ENCODE results near the gene USP25. TPM values are rescaled to one million over a fixed set of nuclear protein-coding genes. Genes with fewer than 3 reads are reported as not detected.

Gene USP25
- total RNA-seq, 1 experiment from 2014 or later = 33.6 TPM

- H3K4me1 ChIP-seq (ENCODE audit: control insufficient read depth in 1 of 2, insufficient read depth in 2 of 2, low read length in 2 of 2) = no peaks in the 10 kb centered on the region
- RAD21 ChIA-PET (ENCODE audit: low non-redundant PET in 1 of 2, low total read pairs in 2 of 2, uncharacterized antibody in 2 of 2, unreplicated experiment in 2 of 2) = no interaction called here
- CTCF ChIA-PET = no interaction called here
- POLR2A ChIA-PET = no interaction called here
- intact Hi-C loops (cut with micrococcal nuclease) = no loop called here
- no peak for TF ChIP-seq EZH2 (IDR thresholded peaks at IDR 0.05)
- TF ChIP-seq JUND (IDR thresholded peaks at IDR 0.05) = no peak
- TF ChIP-seq CEBPB (IDR thresholded peaks at IDR 0.05; ENCODE audit: low read depth) = no peak
- TF ChIP-seq ELF1 (IDR thresholded peaks at IDR 0.05; ENCODE audit: borderline replicate concordance, low read depth) = no peak
- TF ChIP-seq ZBTB33 (IDR thresholded peaks at IDR 0.05; ENCODE audit: extremely low read depth, insufficient replicate concordance, low read length) = no peak
- TF ChIP-seq TCF7L2 (IDR thresholded peaks at IDR 0.05; ENCODE audit: borderline replicate concordance, extremely low read depth, insufficient read depth, insufficient read length) = no peak
- TF ChIP-seq ZNF274 (IDR thresholded peaks at IDR 0.05; ENCODE audit: low read depth, low read length) = no peak
- no peak for TF ChIP-seq FOSL1 (IDR thresholded peaks at IDR 0.05; ENCODE audit: low read depth)
- TF ChIP-seq SIN3A (IDR thresholded peaks at IDR 0.05; ENCODE audit: low read depth) = no peak
- TF ChIP-seq ATF3 (IDR thresholded peaks at IDR 0.05) = no peak
- no peak for TF ChIP-seq CBX3 (IDR thresholded peaks at IDR 0.05; ENCODE audit: low read depth)
- no peak for TF ChIP-seq REST (IDR thresholded peaks at IDR 0.05; ENCODE audit: low read depth)
- no peak for TF ChIP-seq YY1 (IDR thresholded peaks at IDR 0.05; ENCODE audit: extremely low read depth, insufficient replicate concordance, low read depth, low read length)
- TF ChIP-seq CTCF (IDR thresholded peaks at IDR 0.05 in 2 of 3, conservative IDR thresholded peaks at IDR 0.05 in 1 of 3; ENCODE audit: borderline replicate concordance in 1 of 3, insufficient read depth in 1 of 3, low read depth in 2 of 3, low read length in 2 of 3) = no peak
- TF ChIP-seq MAX (IDR thresholded peaks at IDR 0.05) = no peak
- TF ChIP-seq POLR2AphosphoS5 (IDR thresholded peaks at IDR 0.05; ENCODE audit: low read depth, low read length) = no peak
- H3K27ac ChIP-seq (ENCODE audit: low read depth, low read length) = no peak overlapping the region
- H3K36me3 ChIP-seq (ENCODE audit: control insufficient read depth in 1 of 2, insufficient read depth in 2 of 2, low read length in 2 of 2) = no peaks in the 10 kb centered on the region
- no peaks in the 10 kb centered on the region for H3K9me2 ChIP-seq (ENCODE audit: insufficient read depth)
- no peaks in the 10 kb centered on the region for H3K27me3 ChIP-seq (ENCODE audit: insufficient read depth, low read length)
- H3K4me2 ChIP-seq (ENCODE audit: low read length) = no peak overlapping the region
- no peak for DNase-seq (ENCODE audit: low read depth, low spot score)
- H3K79me2 ChIP-seq (ENCODE audit: insufficient read depth, low read length) = no peaks in the 10 kb centered on the region
- no peak overlapping the region for H3K9ac ChIP-seq (ENCODE audit: low read length)
- no peak overlapping the region for H3K4me3 ChIP-seq (replicated peaks in 1 of 2; ENCODE audit: low read depth in 1 of 2, low read length in 2 of 2)
- no peak overlapping the region for H2AFZ ChIP-seq (ENCODE audit: low read depth, low read length, poor library complexity, severe bottlenecking)
- no peaks in the 10 kb centered on the region for H3K9me3 ChIP-seq (ENCODE audit: control insufficient read depth in 1 of 2, insufficient read depth in 1 of 2, low read depth in 1 of 2, low read length in 2 of 2)
- no peak for ATAC-seq
- BruUV-seq (replicated peaks) = no TSS peak
- H4K20me1 ChIP-seq (ENCODE audit: insufficient read depth) = no peaks in the 10 kb centered on the region
Measured at GRCh38 chr21:15840406-15840805, 110.6 kb downstream of the USP25 start.
